ENCODE measurements around the gene LYPLA2.
"Not testable (repeated sequence)": the region's sequence is repeated elsewhere in the genome, so short reads cannot be mapped to it uniquely, and the experiment has no call there.

The LYPLA2 gene

DNA sequence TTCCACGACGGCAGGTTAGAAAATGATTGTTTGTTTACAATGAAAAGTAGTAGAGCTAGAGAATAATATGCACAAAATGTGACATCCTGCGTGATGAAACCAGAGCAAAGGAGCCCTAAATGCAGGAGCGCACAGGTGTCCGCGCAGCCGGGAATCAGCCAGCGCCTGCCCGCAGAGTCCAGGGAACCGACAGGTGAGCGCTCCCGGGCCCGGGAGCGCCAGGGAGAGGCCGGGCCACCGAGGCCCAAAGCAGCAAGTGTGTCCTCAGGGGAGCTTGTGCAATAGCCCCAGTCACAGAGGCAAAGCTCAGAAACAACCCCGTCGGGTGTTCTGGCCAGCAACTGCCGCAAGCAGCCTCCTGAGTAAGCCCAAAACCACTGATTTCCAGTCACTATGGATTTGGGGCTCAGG is 10.4 kb downstream of the LYPLA2 start:
- no peak for DNase-seq

DNA sequence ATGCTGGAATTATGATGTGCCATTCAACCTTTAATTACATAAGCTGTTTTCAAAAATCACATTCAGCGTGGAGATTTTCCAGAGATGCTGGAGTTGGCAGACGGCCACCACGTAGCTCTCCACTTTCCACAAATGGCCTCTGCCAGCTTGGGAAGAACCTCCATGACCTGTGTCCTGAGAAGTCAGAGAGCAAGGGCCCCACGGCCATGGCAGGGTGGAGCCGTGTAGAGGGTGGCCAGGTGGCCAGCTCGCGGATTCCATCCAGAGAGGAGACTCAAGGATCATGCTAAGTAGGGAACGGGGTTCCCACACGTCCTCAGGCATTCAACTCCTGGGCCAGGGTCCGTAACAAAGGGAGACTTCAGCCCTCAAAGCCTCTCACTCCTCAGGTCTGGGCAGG is 10.9 kb downstream of the LYPLA2 start:
- no peak for DNase-seq

DNA sequence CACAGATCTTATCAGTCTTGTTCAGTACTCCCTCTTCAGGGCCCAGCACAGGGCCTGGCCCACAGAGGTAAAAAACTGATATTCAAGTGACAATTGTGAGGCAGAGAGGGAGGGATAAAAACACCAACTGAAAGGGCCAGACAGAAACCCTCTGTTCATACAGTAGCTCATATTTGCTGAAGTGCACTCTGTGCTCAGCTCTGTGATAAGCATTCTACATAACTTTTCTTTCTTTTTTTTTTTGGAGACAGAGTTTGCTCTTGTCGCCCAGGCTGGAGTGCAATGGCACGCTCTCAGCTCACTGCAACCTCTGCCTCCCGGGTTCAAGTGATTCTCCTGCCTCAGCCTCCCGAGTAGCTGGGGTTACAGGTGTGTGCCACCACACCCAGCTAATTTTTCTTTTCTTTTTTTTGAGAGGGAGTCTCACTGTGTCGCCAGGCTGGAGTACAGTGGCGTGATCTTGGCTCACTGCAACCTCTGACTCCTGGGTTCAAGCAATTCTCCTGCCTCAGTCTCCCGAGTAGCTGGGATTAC is 11.9 kb downstream of the LYPLA2 start:
- not testable (repeated sequence) for DNase-seq

DNA sequence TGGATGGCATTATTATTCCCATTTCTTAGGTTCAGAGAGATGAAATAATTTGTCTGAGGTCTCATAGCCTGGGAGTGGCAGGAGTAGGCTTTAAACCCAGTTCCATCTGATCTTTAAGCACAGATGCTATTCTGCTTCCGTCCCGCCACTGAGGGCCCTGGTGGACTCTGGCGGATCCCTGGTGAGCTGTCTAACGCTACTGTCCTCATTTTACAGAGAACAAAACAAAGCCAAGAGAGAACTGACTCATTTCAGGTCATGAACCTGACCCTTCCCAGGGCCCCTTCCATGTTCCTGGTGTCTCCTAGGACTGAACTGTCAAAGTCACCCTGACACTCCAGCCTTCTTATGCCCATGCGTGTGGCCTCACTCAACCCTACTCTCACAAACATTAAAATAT is 12.7 kb downstream of the LYPLA2 start:
- DNase-seq: no peak

DNA sequence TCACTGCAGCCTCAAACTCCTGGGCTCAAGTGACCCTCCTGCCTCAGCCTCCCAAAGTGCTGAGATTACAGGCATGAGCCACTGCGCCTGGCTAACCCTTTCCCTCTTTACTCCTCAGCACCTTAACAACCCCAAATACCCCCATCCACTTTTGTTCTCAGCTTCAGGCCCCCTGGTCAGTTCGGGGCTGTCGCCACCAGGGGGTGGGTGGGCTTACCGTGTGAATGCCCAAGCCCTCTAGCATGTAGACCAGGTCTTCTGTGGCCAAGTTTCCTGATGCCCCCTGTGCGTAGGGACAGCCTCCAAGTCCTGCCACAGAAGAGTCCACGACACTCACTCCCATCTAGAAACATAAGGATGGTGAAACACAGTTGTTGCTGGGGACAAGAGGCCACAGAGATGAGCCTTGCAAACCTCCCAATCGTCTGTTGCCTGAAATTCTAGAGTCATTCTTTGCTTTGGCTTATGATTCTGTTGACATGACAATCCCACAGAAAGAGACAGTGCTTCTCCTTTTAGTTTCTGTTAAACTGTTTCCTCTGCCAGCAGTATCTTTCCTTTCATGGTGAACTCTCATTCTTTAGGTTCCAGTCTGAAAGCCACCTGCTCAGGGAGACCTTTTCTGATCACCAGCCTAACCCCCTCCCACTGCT is 13.4 kb downstream of the LYPLA2 start:
- DNase-seq: no peak

DNA sequence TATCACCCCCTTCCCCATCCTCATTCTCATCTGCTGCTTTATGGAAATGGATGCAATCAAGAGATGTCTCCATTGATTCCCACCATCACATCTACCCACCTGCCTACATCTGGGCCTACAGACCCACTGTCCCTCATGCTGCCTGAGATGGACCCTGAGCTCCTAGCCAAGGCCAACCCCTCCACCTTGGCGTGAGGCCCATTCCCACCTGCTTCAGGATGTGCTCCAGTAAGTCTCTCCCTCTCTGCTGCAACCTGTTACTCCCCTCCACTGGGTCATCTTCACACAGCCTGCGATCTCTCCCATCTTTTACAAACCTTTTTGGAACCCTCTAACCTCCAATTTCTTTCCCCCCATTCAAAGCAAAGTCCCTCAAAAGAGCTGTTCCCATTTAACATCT is 14.1 kb downstream of the LYPLA2 start:
- no peak for DNase-seq

DNA sequence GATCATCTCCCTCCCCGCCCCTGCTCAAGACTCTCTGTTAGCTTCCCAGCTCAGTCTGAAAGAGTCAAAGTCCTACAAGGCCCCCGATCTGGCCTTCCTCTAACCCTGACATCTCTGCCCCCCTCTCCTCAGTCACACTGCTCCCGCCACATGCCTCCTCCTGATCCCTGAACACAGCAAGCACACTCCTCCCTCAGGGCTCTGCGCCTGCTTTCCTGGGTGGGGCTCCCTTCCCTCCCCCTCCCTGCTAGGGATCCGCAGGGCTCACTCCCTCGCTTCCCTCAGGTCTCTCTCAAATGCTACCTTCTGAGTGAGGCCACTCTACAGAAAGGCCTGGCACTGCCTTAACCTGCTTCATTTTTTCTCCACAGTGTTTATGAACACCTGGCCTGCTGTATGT is 15.3 kb downstream of the LYPLA2 start:
- no peak for DNase-seq

DNA sequence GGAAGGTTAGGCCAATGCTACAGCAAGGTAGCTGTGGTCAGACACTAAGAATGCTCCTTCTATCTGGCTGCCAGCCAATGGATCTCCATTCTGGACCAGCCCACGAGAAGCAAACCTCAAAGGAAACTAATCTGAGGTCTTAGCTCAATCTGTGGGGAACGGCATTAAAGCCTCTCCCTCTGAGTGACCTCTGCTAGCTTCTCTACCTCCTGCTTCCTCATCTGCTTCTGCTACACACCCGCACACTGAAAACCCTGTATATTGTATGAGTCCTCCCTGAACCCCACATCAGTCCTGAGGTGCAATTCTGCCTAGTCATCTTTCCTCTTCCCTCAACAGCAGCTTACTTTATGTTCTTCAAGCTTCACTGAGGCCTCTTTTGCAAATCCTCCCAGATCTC is 16.5 kb downstream of the LYPLA2 start:
- DNase-seq: no peak

DNA sequence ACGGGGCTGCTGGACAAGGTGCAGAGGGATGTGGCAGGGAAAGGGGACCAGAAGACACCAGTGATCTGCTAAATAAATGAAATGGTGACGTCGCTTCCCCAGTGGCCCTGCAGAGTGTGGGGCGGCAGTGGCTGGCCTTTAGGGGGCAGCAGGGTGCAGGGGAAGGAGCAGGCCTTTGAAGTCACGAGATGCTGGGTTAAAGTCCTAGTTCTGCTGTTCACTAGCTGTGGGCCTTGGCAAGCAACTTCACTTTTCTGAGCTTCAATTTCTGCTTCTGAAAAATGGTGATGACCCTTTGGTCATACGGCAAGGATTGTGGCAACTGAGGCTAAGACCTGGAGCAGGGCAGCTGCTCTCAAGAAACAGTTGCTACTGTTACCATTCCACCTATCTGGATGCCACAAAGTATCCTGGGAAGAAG is 18.8 kb downstream of the LYPLA2 start:
- DNase-seq: peak; percentile 69

DNA sequence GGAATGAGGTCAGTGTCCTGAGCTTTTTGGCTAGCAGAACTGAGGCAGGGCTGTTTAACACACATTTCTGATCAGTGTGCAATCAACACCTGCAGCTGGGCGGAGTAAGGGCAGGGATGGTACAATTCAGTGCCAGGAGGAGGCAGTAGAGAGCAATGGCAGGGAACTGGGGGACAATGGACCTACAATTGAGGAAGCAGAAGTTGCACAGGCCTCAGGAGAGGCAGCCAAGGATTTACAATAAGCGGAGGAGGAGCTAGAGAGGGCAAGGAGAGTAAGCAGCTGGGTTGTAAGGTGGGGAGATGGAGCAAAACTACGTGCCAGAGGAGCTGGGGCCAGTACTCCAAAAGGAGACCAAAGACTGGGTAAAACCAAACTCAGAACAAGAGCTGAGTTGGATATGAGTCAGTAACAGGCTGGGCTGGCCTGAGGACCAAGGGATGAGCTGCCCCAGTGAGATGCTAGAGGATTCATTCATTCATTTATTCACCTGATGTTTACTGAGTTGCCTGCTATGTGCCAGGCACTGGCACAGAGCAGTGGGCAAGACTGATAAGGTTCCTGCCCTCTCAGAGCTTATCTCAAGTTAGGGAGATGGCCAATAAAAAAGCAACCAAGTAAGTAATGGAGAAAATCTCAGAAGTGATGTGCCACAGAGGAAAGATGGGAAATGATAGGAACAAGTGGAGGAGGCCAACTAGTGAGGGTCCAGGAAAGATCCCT is 20.0 kb downstream of the LYPLA2 start:
- DNase-seq: peak; percentile 21

DNA sequence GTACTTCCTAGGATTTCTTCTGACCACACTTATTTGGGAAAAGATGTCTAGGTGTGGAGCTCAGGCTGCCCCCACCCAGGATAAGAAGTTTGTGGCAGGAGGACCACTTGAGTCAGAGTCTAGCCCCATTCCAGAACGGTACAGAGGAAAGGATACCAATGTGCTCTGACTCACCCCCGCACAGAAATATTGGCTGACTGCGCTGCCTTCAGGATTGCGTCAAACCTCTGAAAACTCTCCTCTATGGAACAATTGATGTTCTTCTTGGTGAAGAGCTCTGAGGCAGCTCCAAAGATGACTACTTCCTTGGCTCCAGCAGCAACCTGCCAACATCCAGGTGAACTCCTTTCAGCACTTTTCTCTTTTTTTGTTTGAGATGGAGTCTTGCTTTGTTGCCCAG is 23.1 kb downstream of the LYPLA2 start:
- no peak for DNase-seq

DNA sequence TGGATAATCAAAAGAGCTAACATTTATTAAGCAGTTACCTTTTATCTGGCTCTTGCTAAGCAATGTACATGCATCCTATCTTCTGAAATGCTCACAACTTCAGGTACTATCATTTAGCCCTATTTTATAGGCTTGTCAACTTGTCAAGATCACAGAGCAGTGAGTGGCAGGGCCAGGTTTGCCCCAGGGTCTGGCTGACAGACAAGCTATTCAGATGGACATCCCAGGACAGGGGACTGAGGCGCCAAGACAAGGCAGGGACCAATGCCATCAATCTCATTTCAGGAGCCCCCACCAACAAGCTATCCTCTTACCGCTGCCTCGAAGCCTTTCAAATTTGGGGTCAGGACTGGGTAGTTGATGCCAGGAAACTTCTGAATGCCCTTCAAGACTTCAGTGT is 25.4 kb downstream of the LYPLA2 start:
- DNase-seq: no peak

DNA sequence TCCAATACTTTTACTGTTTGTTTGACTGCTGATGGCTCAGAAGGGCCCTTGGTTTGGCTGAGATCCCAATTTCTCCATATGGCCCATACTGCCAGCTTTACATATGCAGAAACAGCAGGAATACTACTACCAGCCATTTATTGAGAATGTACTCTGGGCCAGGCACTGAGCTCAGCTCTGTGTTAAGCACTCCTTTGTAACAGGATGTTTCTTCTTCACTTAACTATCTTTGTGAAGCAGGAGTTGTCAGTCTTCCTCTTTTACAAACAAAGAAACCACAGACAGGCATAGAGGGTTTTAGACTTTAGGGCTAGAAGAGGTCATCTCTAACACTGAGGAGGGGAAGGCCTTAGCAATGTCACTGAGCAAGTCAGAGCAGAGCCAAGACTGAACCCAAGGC is 26.0 kb downstream of the LYPLA2 start:
- DNase-seq: no peak

DNA sequence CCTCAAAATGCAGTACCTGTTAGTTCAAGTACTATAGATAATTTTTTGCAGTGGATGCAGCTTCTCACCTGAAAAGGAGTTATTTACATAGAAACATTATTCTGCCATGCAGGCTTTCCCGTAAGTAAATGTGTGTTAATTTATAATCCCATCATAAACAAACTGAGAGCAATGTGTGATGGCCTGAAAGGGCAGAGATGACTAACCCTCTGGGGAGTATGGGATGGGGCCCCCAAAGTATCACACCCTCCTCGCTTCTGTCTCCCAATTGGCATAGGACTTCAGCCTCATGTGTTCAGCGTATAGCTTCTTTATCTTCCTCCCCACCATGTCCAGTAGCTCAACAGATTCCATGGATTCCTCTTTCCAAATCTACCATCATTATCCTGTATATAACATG is 26.7 kb downstream of the LYPLA2 start:
- no peak for DNase-seq

DNA sequence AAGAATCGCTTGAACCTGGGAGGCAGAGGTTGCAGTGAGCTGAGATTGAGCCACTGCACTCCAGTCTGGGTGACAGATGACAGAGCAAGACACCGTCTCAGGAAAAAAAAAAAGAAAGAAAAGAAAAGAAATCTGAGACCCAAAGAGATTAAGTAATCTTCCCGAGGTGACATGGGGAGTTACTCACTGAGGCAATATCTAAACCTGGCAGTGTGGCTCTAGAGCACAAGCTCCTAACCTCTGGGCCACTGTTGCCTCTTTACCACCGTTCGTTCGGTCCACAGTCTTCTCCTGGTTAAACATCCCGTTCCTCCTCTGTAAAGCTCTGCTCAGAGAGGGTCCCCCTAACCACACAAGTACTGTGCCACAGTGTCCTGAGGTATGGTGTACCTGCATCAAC is 32.8 kb downstream of the LYPLA2 start:
- no peak for DNase-seq

DNA sequence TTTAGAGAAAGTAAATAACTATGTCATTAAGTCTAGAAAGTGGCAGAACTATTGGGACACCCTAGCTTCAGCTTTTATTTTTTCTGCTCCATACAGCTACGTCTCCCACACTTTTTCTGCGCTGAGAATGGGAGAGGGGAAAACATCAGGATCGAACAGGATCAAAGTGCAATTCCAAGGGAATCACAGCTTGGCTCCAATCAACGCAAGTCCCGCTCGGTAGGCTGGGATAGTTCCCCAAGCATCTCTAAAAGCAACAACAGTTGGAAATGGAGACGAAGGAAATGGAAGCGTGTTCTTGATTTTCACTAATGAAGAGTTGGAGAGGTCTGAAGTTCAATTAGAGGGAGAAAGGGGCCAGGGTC is 33.7 kb downstream of the LYPLA2 start:
- no peak for DNase-seq

DNA sequence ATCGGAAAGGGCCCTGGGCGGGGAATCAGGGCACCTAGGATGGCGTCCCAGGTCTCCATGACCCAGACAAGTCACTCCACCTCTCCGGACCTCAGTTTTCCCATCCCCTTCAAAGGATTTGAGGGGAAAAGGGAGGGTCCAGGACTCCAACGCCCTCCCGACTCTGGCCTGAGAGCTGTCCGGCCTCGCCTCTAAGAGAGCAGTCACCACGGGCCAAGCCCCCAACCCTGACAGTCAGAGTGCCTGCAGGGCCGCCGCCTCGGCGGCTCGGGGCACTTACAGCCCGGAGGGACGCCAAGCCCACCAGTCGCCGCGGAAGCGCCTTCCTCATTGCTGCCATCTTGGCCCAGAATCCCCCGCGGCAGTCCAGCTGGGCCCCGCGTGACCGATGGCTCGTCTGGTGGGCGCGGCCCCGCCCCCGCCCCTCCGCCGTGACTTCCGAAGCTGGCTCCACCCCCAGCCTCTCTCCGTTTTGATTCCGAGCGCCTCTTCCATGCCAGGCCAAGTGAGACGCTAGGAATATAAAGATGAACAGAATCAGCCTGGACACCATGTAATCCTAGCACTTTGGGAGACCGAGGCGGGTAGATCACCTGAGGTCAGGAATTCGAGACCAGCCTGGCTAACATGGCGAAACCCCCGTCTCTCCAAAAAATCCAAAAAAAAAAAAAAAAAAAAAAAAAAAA is 34.3 kb downstream of the LYPLA2 start, which contains the start of gene HMGCL:
Gene HMGCL, minus strand, starts transcription at position 354 of the 686 bp plus-strand sequence. Its CDS starts 14 bp downstream, at position 340.
- peak; percentile 81 for DNase-seq

DNA sequence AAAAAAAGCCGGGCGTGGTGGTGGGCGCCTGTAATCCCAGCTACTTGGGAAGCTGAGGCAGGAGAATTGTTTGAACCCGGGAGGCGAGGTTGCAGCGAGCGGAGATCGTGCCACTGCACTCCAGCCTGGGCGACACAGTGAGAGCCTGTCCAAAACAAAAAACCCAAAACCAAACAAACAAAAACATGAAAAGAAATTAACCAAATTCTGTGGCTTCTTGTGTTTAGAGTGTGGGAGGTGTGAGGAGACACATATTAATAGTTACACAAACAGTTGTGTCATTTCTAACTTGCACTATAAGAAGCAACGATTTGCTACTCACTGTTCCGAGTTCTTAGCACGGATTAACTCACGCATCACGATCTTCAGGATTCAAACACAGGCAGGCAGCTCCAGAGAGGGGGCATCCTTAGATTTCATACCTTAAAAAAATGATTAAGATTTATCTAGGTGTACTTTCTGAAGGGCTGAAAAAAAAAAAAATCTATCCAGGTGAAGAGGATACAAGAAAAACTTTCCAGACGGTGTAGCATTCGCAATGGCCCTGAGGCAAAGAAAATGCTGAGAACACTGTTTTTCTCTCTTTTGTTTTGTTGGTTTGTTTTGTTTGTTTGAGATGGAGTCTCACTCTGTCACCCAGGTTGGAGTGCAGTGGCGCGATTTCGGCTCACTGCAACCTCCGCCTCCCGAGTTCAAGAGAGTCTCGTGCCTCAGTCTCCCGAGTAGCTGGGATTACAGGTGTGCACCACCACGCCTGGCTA is 35.0 kb downstream of the LYPLA2 start:
- DNase-seq: no peak

DNA sequence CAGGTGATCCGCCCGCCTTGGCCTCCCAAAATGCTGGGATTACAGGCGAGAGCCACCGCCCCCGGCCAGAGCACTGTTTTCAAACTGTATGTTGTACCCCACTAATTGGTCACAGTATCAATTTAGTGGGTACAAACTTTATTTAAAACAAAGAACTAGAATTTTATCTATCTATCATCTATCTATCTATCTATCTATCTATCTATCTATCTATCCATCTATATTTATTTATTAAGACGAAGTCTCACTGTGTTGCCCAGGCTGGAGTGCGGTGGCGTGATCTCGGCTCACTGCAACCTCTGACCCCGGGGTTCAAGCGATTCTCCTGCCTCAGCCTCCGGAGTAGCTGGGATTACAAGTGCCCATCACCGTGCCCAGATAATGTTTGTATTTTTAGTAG is 35.6 kb downstream of the LYPLA2 start:
- DNase-seq: not testable (repeated sequence)

DNA sequence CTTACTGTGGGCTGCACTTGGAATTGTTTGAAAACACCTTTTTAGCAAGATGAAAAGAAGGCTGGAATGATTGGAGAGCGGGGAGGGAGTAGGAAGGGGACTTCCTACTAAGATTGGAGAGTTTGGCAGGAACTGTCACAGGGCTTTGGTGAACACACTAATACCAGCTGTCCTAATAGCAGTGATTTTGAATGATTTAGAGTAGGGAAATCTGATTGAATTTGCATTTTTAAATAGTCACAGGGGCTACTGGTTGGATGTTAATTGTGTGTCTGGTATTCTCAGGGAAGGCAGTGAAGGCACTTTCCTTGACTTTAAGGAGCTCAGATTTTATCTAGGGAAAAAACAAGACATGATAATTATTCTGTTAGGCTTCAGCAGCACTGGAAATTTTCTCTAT is 36.8 kb downstream of the LYPLA2 start:
- no peak for DNase-seq

DNA sequence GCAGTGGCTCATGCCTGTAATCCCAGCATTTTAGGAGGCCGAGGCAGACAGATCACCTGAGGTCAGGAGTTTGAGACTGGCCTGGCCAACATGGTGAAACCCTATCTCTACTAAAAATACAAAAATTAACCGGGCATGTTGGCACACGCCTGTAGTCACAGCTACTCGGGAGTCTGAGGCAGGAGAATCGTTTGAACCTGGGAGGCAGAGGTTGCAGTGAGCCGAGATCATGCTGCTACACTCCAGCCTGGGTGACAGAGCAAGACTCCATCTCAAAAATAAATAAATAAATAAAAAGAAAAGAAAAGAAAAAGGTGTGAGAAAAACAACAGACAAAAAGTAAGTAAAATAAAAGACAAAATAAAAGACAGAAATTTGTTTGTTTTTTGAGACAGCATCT is 43.2 kb downstream of the LYPLA2 start:
- not testable (repeated sequence) for DNase-seq

DNA sequence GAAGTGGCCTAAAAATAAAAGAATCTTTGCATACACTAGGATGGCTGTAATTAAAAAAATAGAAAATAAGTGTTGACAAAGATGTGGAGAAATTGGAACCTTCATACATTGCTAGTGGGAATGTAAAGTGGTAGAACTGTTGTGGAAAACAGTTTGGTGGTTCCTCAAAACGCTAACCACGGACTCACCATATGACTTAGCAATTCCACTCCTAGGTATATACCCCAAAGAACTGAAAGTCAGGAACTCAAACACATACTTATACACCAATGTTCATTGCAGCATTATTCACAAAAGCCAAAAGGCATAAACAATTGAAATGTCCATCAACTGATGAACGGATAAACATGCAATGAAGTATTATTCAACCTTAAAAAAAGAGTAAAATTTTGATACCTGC is 45.1 kb downstream of the LYPLA2 start:
- DNase-seq: no peak

DNA sequence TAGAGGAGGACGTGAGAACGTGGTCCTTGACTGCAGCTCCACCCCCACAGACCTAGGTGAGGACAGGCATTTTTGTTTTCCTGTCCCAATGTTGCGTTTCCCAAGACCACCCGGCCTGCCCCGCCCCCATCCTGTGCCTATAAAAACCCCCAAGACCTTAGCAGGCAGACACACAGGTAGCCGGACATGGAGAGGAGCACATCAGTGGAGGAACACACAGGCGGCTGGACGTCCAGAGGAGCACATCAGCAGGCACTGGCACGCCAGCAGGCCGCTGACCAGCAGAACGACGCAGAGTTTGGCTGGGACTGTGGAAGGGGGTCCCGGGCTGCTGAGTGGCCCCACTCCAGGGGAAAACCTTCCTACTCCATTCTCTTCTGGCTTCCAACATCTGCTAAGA is 47.0 kb downstream of the LYPLA2 start:
- no peak for DNase-seq
